WTC11 (cell line): ENCODE results near the gene TCF12. TPM values are rescaled to one million over a fixed set of nuclear protein-coding genes. Genes with fewer than 3 reads are reported as not detected.
A peak's percentile ranks its signal among the peaks of the same experiment; 100 is the strongest.

Experiments
- ATAC-seq: fragments of 200-7000 bp; cut with Tn5 transposase; 2 replicates; pipeline ENCODE4 v1.10.0; 2021; ENCODE audit warnings: mild to moderate bottlenecking, moderate library complexity
- CTCF ChIA-PET: fragments of 300-600 bp; sonication (Branson Sonifier 250); formaldehyde crosslinking; loops from one replicate; lab custom pipeline; 2021; ENCODE audit warnings: antibody characterized with exemption; lab: Charles Lee
- POLR2A ChIA-PET: fragments of 350-600 bp; sonication (Branson Sonifier 250); formaldehyde crosslinking; loops from one replicate; lab custom pipeline; 2021; ENCODE audit warnings: antibody characterized with exemption; lab: Charles Lee
- DNase-seq: peaks from one replicate; pipeline ENCODE4 v3.0.0; 2021; ENCODE audit warnings: low spot score
- H3K27ac Mint-ChIP-seq: 2 replicates; pipeline ENCODE4 v1.8.0; 2021; ENCODE audit warnings: mixed read lengths
- H3K27me3 Mint-ChIP-seq: 2 replicates; pipeline ENCODE4 v1.8.0; 2021; ENCODE audit warnings: low read depth, mild to moderate bottlenecking, moderate library complexity, mixed read lengths
- H3K36me3 Mint-ChIP-seq: 2 replicates; pipeline ENCODE4 v1.8.0; 2021; ENCODE audit warnings: mixed read lengths
- H3K4me1 Mint-ChIP-seq: 2 replicates; pipeline ENCODE4 v1.8.0; 2022; ENCODE audit warnings: mixed read lengths
- H3K4me3 Mint-ChIP-seq: 2 replicates; pipeline ENCODE4 v1.8.0; 2021; ENCODE audit warnings: mild to moderate bottlenecking, moderate library complexity, mixed read lengths
- H3K9me3 Mint-ChIP-seq: 2 replicates; pipeline ENCODE4 v1.8.0; 2021; ENCODE audit warnings: mixed read lengths
- AR ChIP-seq: fragments of 250-450 bp; sonication (Bioruptor Pico); IDR thresholded peaks from 2 replicates; pipeline ENCODE4 v1.9.0; 2021; ENCODE audit warnings: mild to moderate bottlenecking
- ATF1 ChIP-seq: sonication (generic); formaldehyde crosslinking; IDR thresholded peaks from 2 replicates; pipeline ENCODE4 v1.8.1; 2023; ENCODE audit warnings: mild to moderate bottlenecking, moderate library complexity, missing genetic modification reagents
- CDX4 ChIP-seq: fragments of 250-450 bp; sonication (Bioruptor Pico); IDR thresholded peaks from 2 replicates; pipeline ENCODE4 v1.9.0; 2021; ENCODE audit warnings: moderate library complexity, mild to moderate bottlenecking, inconsistent platforms, borderline replicate concordance
- CTCF ChIP-seq: fragments of 200-600 bp; IDR thresholded peaks from 2 replicates; pipeline ENCODE4 v1.8.0; 2022; ENCODE audit warnings: antibody characterized with exemption
- ELF4 ChIP-seq: sonication (generic); formaldehyde crosslinking; IDR thresholded peaks from 2 replicates; pipeline ENCODE4 v1.8.1; 2022; ENCODE audit warnings: low read depth, mild to moderate bottlenecking, moderate library complexity, missing genetic modification reagents
- IRF1 ChIP-seq: sonication (generic); formaldehyde crosslinking; IDR thresholded peaks from 2 replicates; pipeline ENCODE4 v1.8.0; 2023; ENCODE audit warnings: missing genetic modification reagents
- JUN ChIP-seq: sonication (generic); formaldehyde crosslinking; IDR thresholded peaks from 2 replicates; pipeline ENCODE4 v1.8.0; 2023; ENCODE audit warnings: mild to moderate bottlenecking, missing genetic modification reagents
- KAT7 ChIP-seq: sonication (generic); formaldehyde crosslinking; IDR thresholded peaks from 2 replicates; pipeline ENCODE4 v1.8.1; 2023; ENCODE audit warnings: missing genetic modification reagents, mild to moderate bottlenecking, borderline replicate concordance
- MLX ChIP-seq: sonication (generic); formaldehyde crosslinking; IDR thresholded peaks from 2 replicates; pipeline ENCODE4 v1.8.1; 2023; ENCODE audit warnings: mild to moderate bottlenecking, missing genetic modification reagents, moderate library complexity
- NFATC4 ChIP-seq: fragments of 250-450 bp; sonication (Bioruptor Pico); IDR thresholded peaks from 2 replicates; pipeline ENCODE4 v1.9.0; 2021; ENCODE audit warnings: mild to moderate bottlenecking
- NFYB ChIP-seq: sonication (generic); formaldehyde crosslinking; conservative IDR thresholded peaks from 2 replicates; pipeline ENCODE4 v1.8.0; 2022; ENCODE audit warnings: low read depth, missing genetic modification reagents
- RORB ChIP-seq: fragments of 250-450 bp; sonication (Bioruptor Pico); IDR thresholded peaks from 2 replicates; pipeline ENCODE4 v1.9.0; 2021; ENCODE audit warnings: mild to moderate bottlenecking
- SOX15 ChIP-seq: fragments of 250-450 bp; sonication (Bioruptor Pico); IDR thresholded peaks from 2 replicates; pipeline ENCODE4 v1.9.0; 2021; ENCODE audit warnings: mild to moderate bottlenecking
- USF2 ChIP-seq: sonication (generic); formaldehyde crosslinking; IDR thresholded peaks from 2 replicates; pipeline ENCODE4 v1.8.1; 2023; ENCODE audit warnings: mild to moderate bottlenecking, missing genetic modification reagents, moderate library complexity
- ZBTB43 ChIP-seq: sonication (generic); formaldehyde crosslinking; IDR thresholded peaks from 2 replicates; pipeline ENCODE4 v1.8.1; 2023; ENCODE audit warnings: mild to moderate bottlenecking, missing genetic modification reagents
- total RNA-seq: library from RNA; stranded (reverse); gene quantifications from 3 replicates; pipeline ENCODE4 v1.2.3, GENCODE V29; 2021

TCF12 gene
- total RNA-seq, 1 experiment from 2014 or later: 73.2 TPM

- peaks cover 41% of the 10 kb centered on the region for H3K4me1 Mint-ChIP-seq
- peak overlapping the region; percentile 25 for H3K27ac Mint-ChIP-seq
- ATAC-seq (peak; percentile 45; the same call in 1 of the 2 replicates), DNase-seq (no peak)
- TF ChIP-seq USF2 (CRISPR knock-in tag): peak; percentile 75
- TF ChIP-seq IRF1 (CRISPR knock-in tag): no peak
- TF ChIP-seq NFATC4 (CRISPR knock-in tag): no peak
- no peak for TF ChIP-seq CDX4 (CRISPR knock-in tag)
- no peaks in the 10 kb centered on the region for H3K36me3 Mint-ChIP-seq
- CTCF ChIA-PET: interaction anchor here (1.0 kb wide), 1 partner anchor 115 kb away, joined by 3 read pairs; no protein-coding TSS in a partner anchor
- no peaks in the 10 kb centered on the region for H3K27me3 Mint-ChIP-seq
- H3K4me3 Mint-ChIP-seq: no peak overlapping the region
- H3K9me3 Mint-ChIP-seq: no peaks in the 10 kb centered on the region
- POLR2A ChIA-PET: interaction anchor here (0.8 to 1.1 kb wide), 2 partner anchors 71 to 145 kb away, joined by 3 read pairs; no protein-coding TSS in a partner anchor
Measured at GRCh38 chr15:57031605-57032004, 113.2 kb downstream of the TCF12 start.

- Mint-ChIP-seq H3K9me3 (no peaks in the 10 kb centered on the region), H3K27me3 (no peaks in the 10 kb centered on the region), H3K27ac (no peak overlapping the region)
- no peak for DNase-seq
- TF ChIP-seq ATF1: no peak
- no peak for TF ChIP-seq JUN (CRISPR knock-in tag)
- TF ChIP-seq ZBTB43: no peak
- TF ChIP-seq USF2 (CRISPR knock-in tag): no peak
- TF ChIP-seq ELF4 (CRISPR knock-in tag): no peak
- no peak for TF ChIP-seq AR (CRISPR knock-in tag)
- TF ChIP-seq NFYB (CRISPR knock-in tag): no peak
- TF ChIP-seq MLX: no peak
- TF ChIP-seq SOX15 (CRISPR knock-in tag): no peak
- no peak for TF ChIP-seq CTCF
- TF ChIP-seq KAT7 (CRISPR knock-in tag): no peak
- TF ChIP-seq RORB (CRISPR knock-in tag): no peak
- TF ChIP-seq, all 79 proteins: peak for 0
- H3K36me3 Mint-ChIP-seq: no peaks in the 10 kb centered on the region
- H3K4me1 Mint-ChIP-seq: peaks cover 47% of the 10 kb centered on the region
- CTCF ChIA-PET: interaction anchor here (1.0 kb wide), 1 partner anchor 115 kb away, joined by 3 read pairs; no protein-coding TSS in a partner anchor
- H3K4me3 Mint-ChIP-seq: no peak overlapping the region
- POLR2A ChIA-PET: interaction anchor here (0.8 kb wide), 1 partner anchor 70 kb away, joined by 3 read pairs; no protein-coding TSS in a partner anchor
- ATAC-seq: no peak
Measured at GRCh38 chr15:57032338-57032737, 113.9 kb downstream of the TCF12 start.
